Astrocyte of the hippocampus (primary cell): Measurements from ENCODE around the gene SYCN.
A peak's percentile ranks its signal among the peaks of the same experiment; 100 is the strongest.

ENCODE experiments used
- DNase-seq: peaks from one replicate; pipeline ENCODE4 v3.0.0; 2011; ENCODE audit warnings: low read depth, low spot score

SYCN gene

GRCh38 chr19:39171479-39172465 lies 32.3 kb downstream of the SYCN start:
- DNase-seq: no peak

DNA sequence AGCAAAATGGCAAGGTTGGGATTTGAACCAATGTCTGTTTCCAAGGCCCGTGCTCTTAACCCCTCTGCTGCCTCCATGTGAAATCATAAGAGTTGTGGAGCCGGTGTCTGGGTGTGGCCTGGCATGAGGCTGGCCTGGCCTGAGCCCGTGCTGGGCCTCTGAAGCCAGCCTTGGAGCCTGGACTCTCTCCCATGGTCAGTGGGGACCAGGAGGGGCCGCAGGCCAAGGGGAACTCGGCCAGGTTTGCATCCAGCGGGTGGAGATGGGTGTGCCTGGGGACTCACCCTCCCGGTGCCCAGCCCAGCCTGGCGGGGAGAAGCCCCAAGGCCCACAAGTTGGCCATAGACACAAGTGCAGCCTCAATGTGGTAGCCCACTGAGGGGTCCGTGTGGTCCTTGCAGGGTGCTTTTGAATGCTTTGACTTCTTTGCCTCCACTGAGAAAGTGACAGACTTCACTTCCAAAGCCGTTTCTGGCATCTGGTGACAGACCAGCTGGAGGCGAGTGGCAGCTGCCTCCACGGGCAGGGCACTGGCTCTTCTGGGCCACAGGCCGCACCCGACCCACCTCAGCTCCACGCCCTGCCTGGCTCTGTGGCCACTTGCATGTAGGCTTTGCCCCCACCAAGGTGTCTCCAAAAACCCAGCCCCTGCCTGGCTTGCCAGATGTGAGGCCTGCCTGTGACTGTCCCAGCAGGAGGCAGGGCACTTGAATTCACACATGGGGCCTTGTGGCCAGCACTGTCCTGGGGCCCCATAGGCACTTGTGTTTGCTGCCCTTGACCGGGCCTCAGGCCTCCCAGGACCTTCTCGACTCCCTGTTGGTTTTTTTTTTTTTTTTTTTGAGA lies 33.5 kb downstream of the SYCN start:
- DNase-seq: no peak

DNA sequence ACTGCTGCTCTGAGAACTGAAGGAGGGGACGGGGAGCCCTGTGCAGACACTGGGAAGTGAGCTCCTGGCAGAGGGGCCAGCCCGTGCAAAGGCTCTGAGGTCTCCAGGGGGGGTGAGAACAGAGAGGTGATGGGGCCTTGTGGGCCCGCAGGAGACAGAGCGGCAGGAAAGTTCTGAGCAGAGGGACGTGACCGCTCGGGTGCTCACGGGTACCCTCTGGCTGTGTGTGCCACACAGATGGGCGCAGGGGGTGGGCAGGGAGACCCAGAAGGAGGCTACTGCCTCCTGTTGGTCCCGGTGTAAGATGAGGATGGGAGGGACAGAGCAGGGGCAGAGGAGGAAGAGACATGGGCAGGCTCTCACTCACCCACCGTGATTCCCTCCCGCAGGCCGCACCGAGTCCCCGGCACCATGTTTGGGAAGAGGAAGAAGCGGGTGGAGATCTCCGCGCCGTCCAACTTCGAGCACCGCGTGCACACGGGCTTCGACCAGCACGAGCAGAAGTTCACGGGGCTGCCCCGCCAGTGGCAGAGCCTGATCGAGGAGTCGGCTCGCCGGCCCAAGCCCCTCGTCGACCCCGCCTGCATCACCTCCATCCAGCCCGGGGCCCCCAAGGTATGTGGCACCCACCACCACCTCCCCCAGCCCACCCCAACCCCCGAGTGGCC lies 34.8 kb downstream of the SYCN start:
- DNase-seq: no peak

- DNase-seq: no peak
Measured at GRCh38 chr19:39168258-39169142, 35.6 kb downstream of the SYCN start.

DNA sequence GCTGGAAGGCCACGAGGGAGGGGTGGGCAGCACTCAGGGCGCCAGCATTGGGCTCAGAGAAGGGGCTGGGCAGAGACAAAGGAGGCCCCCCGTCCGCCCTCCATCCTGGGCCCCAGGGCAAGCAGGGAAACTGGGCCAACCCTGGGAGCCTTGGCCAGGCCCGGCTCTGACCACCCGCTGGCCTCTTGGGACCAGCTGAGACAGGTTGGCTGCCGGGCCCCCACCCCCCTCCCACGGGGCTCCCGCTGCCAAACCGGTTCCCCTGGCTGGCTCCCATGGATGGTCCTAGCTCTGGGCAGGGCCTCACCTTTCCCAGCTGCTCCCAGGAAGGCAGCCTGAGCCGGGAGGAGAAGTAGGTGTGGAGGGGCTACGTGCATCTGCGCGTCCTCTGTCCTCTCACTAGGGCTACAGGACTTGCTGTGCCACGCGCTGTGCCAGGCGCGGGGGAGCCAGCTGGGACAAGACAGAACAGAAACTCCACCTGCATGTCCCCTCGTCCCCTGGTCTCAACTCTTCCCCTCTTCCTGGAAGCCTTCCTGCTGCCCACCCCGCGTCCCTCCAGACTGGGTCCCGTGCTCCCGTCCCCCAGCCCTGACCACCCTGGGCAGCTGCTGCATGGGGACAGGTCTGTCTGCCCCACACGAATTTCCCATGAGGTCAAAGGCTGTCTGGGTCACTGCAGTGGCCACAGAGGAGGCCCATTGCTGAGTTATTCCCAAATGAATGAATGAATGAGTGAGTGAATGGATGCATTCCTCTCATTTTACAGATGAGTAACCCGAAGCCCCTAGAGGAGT lies 36.4 kb downstream of the SYCN start:
- DNase-seq: no peak

GRCh38 chr19:39166571-39167391 lies 37.3 kb downstream of the SYCN start:
- DNase-seq: peak; percentile 40

- no peak for DNase-seq
Measured at GRCh38 chr19:39165857-39166256, 38.2 kb downstream of the SYCN start.

- no peak for DNase-seq
Measured at GRCh38 chr19:39164289-39164688, 39.8 kb downstream of the SYCN start.

DNA sequence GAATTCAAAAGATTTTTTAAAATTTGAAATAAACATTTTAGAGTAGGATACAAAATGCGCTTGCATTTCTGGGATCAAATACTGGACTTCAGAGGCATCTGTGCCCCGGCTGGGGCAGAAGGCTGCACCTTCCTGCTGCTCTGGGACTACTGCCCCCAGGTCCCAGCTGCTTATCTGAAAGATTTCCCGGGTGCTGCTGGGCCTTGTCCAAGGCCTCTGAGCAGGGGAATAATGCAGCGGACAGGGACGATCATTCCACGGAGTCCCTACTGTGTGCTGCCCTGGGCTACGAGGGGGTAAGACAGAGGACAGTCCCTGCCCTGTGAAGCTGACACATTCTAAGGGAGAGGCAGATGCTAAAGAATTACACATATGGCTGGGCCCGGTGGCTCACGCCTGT lies 40.4 kb downstream of the SYCN start:
- DNase-seq: no peak

GRCh38 chr19:39162441-39163043 lies 41.5 kb downstream of the SYCN start:
- no peak for DNase-seq

- DNase-seq: no peak
Measured at GRCh38 chr19:39160889-39161672, 43.0 kb downstream of the SYCN start.

DNA sequence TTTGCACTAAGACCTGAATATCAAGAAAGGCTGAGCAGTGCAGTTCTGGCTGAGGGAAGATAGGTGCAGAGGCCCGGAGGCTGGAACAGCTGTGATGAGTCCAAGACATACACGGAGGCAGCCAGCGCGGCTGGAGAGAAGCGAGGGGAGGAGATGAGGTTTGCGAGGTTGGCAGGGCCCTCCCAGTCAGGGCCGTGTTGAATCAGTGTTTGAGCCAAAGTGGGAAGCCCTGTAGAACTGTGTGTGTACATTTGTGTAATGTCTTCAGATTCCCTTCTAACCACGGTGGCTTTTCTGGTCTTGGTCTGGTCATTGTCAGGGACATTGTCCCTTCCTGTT lies 43.6 kb downstream of the SYCN start:
- peak; percentile 68 for DNase-seq

DNA sequence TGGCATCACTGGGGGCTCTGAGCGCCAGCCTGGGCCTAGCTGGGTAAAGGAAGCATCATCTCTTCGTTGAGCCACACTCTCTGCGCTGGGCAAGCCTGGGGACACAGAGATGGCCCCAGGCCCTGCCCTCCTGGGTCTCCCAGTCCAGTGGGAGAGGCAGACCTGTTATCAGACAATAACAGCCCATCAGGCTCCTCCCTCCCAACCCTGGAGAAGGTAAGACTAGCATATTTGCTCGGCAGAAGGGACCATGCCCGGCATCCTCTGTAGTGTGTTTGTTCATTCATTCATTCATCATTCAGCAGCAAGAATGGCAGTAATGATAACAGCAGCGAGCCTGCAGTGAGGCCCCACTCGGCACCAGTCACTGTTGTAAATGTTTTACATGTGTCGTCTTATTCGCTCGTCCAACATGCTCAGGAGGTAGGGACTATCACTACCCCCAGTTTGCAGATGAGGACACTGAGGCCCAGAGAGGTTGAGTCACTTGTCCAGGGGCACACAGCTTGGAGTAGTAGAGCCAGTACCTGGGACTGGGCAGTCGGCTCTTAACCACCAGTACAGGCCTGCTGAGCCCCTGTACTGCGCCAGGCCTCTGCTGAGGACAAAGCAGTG lies 45.3 kb downstream of the SYCN start:
- no peak for DNase-seq

DNA sequence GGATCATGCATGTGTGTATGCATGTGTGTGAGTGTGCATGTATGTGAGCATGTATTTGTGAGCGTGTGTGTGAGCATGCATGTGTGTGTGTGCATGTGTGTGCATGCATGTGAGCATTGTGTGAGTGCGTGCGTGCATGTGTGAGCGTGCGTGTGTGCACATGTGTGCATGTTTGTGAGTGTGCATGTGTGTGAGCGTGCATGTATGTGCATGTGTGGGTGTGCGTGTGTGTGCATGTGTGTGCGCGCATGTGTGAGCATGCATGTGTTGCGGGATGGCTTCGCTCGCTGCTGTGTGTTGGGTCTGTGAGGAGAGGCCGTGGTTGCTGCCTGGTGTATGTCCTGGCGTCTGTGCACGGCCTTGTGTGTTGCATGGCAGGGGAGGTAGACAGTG lies 46.1 kb downstream of the SYCN start:
- DNase-seq: no peak

DNA sequence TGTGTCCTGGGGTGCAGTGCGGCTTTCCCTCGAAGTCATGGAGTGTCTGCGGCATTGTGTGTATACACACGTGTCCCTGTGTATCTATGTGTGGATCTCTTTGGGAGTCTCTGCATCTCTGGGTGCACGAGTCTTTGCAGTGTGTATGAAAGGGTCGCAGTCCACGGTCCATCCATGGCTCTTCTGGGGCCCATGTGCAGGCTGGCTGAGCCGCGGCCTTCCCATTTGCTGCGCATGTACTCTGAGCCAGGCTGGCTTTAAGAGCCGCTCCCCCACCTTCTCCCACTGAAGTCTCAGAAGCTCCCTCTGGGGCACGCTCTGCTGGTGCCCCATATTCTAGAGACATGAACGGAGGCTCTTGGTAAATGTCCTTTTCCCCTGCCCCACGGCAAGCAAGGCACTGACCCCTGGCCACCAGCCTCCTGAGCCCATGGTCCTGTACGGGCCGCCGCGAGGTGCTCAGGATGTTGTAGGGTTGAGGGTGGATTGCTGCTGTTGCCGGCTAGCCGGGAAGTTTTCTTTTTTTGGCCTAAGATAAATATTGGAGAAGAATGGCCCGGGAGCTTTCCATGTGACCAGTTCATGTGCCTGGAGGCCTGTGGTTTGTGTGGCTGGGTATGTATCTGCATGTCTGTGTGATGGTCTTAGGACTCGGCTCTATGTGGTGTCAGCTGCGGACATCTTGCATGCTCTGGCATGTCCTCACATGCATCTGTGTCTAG lies 46.6 kb downstream of the SYCN start:
- DNase-seq: no peak

DNA sequence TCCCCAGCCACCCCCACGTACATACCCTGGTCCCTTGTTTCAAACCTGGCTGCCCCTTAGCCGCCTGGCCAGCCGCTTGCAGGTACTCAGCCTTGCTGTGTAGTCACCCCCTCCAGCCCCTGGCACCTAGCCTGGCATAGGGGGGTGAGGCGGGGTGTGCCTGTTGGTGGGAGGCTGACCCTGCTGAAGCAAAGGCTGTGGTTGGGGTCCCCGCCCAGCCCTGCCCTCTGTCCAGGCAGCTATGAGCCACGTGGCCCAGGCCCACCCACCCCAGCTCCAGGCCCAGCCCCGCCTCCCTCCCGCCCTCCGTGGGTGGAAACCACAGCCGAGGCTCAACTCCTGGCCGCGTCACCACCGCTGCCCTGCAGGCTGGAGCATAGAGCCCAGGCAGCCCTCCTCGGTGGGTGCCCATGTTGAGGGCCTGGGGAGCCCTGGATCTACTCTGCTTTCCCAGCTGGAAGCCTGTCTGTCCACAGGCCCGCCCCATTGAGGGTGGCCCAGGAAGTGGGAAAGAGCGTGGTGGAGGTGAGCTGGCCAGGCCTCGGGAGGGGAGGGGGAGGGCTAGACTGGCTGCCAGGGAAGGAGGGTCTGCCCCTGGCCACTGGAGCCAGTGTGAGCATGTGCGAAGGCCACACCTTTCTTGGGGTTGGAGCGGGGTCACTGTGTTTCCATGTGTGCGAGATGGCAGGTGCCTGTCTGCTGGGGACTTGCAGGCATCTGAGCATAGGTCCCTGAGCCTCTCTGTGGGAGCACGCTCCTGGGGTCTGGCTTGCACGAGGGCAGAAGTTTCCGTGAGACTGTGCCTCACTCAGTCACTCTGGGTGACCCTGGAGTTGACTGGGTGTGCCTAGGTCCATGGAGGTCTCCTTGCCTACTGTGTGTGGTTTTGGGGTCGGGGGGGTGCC lies 47.5 kb downstream of the SYCN start:
- DNase-seq: peak; percentile 45
